ENCODE results near the gene PTGFRN.
A peak's percentile ranks its signal among the peaks of the same experiment; 100 is the strongest.

PTGFRN gene

DNA sequence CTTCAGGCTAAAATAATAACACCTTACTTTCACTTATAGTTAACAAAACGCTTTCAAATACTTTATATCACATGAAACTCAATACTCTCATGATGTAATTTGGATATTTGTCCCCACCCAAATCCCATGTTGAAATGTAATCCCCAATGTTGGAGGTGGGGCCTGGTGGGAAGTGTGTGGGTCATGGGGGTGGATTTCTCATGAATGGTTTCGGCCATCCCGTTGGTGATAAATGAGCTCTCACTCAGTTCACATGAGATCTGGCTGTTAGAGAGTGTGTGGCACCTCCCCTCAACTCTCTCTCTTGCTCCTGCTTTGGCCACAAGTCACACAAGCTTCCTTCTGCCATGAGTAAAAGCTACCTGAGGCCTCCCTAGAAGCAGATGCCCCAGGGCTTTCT, 22.5 kb upstream of the PTGFRN start:
- DNase-seq, result no peak

DNA sequence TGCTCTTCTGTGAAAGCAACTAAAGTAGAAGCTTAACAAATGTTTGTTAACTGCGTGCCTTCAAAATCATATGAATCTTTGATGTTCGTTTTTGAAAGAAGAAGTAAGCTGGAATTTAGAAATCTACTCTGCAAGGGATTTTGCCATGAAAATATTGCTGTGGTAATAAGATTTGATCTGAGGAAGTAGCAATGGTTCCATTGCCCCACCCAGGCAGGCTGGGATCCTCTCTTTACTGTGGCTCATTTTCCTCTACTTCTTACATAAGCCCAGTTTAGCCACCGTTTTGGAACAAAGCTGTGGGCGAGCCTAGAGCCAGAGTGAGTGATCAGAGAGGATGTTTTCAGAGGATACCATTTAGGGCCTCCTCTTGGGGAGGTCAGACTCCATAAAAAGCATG, 20.3 kb upstream of the PTGFRN start:
- DNase-seq, result no peak

DNA sequence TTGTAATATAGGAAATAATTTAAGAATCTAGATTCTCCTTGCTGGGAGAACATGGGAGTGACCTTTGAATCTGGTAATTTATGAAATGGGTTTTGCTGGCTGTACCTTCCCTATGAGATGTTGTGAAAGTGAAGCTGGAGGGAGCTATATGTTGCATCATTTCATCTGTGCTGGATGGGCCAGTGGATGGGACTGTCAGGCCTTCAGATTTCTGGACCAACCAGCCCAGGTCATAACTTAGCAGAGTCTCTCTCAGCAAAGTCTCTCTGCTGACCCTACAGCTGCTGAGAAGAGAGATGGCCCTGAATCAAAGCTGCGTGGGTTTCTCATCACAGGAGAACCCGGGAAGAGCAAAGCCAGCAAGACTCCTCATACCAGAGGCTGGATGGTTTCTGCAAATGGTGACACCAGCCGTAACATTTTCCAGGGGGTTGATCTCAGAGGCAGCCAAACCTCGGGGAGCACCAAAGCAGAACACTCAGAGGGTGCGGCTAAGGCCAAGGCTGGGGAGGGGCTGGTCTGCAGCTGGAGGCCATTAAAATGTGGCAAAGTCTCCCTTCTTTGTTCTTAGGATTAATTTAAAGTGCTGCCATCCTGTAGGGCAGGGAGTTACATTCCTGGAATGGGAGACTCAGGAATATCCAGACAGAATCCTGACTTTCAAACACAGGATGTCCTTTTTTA, 18.2 kb upstream of the PTGFRN start:
- no peak for DNase-seq

DNA sequence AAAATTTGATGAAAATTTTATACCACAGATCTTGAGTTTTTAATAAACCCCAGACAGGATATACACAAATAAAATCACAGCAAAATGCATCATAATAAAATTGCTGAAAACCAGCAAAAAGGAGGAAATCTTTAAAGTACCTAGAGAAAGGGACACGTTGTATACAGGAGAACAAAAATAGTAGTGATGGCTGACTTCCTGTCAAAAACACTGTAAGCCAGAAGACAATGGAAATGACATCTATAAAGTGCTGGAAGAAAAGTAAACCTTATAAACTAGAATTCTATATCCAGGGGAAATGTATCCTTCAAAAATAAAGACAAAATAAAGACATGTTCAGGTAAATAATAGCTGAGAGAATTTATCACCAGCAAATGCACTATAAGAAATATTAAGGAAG, 14.6 kb upstream of the PTGFRN start:
- DNase-seq, result no peak

DNA sequence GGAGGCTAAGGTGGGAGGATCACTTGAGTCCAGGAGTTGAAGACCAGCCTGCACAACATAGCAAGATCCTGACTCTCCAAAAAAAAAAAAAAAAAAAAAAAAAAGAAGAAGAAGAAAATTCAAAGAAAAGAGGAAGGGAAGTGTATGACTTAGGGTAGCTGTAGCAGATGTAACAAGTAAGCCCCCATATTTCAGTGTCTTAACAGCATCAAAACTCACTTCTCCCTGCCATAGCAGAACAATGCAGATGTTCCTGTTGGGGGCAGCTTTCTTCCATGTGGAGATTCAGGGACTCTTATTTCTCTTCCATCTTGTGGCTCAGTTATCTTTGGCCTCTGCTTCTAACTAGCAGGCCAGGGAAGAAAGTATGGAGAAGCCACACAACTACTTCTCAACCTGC, 10.2 kb upstream of the PTGFRN start:
- no peak for DNase-seq

DNA sequence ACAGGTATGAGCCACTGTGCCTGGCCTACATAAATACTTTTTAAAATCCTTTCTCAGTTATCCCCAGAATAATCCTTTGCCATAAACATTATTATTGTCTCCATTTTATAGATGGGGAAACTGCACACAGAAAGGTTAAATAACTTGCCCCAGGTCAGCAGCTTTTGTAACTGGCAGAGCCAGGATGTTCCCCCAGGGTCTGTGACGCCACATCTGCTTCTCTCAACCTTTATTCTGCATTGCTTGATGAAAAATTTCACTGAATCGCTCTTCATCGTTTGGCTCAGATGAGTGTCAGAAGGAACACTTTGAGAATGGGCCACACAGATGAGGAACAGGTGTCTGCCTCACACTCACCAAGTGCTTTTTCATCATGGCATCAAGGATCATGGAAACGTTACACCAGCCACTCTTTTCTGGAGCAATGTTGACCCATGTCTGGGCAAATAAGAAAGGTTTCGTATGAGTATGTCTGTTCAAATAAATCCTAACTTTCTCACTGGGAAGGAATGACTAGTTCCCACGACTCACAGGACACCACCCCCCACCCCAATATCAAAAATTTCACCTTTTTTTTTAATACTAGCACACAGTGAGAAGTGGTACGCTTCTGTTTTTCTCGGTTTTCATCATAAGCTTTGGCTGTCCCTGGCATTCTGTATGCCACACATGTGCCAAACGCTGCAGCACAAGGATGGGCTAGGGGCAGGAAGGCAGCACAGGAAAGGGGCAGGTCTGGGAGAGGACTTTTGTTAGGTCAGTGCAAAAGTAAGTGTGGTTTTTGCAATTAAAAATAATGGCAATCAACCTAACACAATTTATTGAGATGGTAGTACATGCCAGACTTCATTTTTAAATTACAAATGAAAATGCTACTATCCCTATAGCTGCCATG, 9.0 kb upstream of the PTGFRN start:
- DNase-seq, result no peak

DNA sequence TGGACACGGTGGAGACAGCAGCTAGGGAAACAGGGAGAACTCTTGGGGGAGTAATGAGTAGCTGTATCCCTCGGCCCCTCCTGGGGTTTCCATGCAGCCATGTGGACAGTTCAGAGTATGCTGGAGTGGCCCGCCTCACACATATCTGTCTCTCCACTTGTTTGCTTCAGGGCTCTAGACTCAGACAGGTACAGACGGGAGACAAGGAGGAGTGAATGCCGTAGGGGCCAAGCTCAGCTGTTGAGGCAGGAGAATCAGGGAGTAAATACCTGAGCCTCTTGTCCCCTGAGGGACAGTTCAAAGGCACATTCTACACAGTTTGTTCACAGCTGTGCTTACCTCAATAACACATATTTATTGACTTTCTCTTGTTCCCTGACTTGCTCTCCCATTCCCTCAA, 7.7 kb upstream of the PTGFRN start:
- no peak for DNase-seq

DNA sequence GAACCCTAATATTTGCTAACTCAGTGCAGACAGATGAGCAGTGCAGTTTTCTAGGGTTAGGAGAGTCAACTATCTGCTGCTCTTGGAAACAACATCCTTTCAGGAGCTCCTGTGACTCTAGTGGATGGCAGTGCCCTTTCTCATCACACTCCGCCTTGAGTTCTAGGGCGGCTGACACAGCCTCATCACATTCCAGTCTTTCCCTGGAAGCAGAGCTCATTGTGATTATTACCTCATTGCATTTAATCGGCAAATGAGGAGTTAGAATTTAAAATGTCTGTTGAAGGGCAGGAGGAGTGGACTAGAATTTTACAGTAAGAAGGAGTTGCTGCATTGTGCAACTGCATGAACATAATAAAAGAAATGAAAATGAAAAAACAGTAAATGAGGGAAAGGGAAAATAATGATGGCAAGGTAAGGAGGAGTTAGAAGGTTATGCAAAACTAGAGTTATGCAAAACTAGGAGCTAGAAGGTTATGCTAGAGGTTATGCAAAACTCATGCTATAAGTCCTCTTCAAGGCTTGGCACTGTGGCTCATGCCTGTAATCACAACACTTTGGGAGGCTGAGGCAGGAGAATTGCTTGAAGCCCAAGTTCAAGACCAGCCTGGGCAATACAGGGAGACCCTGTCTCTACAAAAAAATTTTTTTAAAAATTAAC, 6.9 kb upstream of the PTGFRN start:
- no peak for DNase-seq

DNA sequence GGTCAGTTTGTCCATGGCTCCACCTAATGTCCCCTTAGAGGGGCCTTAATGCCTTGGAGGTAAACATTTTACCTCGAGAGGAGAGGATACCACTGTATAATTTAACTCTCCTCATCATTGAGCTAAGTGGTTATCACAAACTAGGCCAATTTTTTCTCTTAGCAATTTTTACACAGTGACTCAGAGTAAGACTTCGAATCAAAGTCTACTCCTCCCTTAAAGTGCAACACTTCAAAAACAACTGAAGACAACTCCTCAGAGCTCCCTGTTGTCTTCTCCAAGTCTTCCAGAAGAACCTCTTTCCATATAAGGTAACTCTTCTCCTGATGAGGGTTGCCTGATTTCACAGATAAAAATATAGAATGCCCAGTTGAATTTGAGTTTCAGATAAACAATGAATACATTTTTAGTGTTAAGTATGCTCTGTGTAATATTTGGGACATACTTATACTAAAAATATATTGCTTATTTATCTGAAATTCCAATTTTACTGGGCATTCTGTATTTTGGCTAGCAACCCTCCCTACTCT, 4.9 kb upstream of the PTGFRN start:
- DNase-seq, result no peak

DNA sequence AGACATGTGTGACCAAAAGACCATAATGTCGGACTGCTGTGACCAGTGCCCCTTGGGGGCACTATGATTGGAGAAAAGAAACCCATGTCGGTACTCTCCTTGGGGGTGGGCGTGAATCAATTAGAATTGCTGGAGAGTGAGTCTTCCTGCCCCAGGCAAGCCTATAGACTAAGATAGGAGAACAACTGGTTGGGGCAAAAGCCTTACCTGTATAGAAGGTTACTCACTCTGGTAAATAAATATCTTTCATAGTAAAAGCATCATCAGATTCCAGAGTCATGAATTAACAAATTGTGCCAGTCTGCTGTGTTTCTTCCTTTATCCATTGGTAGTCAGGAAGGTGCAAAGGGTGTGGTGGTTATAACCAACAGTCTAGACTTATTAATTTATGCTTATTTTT, 2.9 kb upstream of the PTGFRN start:
- DNase-seq, result no peak

DNA sequence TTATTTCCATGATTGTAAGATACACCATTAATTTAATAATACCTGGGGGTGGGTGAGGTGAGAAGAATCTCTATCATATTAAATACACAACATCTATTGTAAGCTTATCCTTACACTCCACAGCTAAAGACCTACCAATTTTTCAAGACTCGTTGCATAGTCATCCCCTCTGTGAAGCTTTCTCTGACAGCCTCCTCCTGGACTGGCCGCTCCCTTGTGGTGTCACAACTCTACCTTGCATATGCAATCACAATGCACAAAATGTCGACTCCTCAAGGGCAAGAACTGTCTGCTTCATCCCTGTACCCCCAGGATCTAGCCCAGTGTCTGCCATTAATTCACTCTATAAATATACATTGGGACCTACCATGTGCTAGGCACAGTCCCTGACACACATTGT, 2.4 kb upstream of the PTGFRN start:
- DNase-seq, result no peak

DNA sequence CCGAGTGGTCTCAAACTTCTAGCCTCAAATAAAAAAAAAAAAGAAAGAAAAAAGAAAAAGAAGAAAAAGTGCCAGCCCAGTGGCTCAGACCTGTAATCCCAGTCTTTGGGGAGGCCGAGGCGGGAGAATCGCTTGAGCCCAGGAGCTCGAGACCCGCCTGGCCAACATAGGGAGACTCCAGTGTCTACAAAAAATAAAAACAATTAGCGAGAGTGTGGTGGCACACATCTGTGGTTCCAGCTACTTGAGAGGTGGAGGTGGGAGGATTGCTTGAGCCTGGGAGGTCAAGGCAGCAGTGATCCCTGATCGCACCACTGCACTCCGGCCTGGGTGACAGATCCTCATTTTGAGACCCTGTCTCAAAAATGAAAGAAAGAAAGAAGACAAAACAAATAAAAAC, 1.4 kb upstream of the PTGFRN start:
- DNase-seq, result no peak

DNA sequence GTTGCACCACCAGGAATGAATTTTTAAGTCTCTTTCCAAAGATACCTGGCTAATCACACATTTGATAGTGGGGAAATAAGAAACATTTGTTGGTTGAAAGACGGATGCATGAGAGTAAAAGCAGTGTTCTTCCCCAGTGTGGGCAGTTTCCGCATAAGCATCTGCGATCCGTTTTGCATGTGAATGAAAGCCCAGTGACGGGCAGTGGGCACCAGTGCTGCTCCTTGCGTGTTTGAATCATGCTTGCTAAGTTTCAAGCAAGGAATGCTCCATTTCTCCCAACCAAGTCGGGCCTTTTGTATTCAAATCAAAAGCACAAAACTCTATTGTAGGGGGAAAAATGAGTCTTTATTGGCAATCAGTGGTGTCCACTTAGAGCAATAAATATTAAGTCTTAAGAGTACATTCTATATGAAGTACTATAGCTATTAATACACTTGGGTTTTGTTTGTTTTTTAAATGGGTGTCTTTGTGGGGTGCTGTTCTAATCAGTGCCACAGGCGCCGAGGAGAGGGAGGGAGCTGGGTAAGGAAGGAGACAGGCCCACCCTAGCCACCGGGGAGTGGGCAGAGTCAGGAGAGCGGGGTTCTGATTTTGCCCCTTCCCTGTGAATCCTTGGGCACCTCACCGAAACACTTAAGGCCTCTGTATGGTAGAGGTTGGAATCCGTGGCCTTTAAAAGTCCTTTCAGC, 750 bp upstream of the PTGFRN start:
- DNase-seq, result peak in 2 of 56 donors; percentile 7 to 12

DNA sequence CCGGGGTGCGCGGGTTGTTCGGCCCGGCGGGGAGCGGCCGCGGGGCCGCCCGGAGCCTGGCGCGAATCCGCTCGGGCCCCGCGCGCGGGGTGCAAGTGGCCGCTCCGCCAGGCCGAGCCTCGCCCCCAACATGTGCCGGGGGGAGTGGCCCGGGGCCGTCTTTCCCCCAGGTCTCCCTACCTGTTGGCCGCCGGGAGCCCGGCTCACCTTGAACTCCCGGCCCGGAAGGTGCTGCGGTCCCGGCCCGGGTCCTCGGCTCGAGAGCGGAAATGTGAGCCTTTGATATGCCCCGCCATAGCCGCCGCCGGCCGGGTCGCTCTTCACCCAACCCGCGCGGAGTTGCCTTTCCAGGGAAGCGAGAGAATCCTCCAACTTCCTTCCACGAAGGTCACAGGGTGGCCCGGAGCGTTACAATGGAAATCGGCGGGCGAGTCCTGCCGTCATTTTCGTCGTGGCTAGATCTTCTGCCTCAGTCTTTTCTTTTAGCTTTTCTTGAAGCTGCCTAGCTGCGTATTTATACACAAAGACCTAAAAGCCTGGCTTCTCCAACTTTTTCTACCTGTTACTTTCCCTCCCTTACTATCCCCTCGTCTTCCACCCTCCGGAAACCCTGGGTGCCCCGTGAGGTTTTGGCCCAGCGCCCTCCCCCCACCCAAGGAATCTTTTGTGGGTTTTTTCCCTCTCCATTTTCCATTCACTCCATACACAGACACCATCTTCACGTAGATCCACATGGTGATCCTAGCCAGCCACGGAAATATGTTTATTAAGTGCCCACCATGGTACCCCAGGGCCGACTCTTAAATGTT, 867 bp downstream of the PTGFRN start:
- DNase-seq, result peak in 5 of 56 donors; percentile 15 to 53 (median 34)

DNA sequence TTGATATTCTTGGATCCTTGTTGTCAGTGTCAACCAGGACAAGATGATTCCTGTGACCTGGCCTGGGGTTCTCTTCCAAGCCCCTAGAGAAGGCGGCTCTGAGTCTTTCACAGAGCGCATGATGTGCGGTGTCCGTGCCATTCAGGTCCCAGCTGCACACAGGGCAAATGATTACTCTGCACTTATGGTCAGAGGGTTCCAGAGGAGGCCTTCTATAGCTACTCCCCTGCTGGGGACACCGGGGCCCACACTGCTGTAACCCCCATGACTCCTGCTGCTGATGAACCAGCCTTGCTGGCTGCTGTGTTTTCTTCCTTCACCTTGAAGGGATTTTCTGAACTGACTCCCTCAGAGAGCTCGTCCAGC, 1.5 kb downstream of the PTGFRN start:
- DNase-seq, result peak in 1 of 56 donors; percentile 8

DNA sequence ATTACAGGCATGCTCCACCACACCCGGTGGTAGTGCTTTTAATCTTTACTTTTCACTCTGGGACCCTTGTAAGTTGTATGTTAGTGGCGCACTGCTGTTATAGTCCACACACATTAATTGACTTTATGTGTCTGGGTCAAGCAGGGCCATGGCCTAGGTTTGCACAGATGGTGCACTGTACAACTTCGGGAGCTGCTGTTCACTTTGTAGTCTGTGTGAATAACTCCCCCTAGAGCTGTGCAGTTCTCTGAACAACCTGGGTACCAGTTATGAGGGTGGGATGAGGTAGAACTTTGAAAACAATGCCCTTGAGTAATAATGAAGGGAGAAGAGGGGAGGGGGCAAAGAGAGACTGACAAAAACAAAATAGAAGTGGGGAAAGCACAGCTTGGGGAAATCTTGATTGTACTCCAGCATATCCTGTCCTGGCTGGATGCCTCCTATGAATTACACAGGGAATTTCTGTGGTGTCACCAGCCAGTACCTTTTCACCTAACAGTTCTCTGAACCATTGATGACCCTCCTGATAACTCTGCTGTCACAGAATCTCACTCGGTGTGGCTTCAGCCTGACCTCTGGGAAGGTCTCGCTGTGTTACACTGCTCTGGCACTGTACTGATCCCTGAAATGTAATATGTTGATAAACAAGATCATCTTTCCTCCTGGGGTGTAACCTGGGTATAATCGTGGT, 2.2 kb downstream of the PTGFRN start:
- DNase-seq, result no peak

DNA sequence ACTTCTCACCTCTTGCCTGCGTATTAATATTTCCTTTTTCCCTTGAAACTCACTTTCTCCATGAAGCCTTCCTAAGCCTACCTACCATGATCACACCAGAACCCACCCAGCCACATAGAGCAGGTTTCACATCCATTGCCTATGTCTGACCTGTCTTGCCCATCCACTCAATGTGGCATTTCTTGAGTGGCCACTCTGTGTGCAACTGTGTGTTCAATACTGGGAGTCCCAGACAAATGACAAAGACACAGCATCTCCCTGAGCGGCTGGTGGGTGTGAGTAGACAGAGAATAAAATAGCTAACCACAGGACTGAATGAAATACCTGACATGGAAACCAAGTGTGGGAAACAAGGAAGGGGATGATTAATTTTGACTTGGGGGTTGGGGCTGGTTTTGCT, 3.1 kb downstream of the PTGFRN start:
- DNase-seq, result no peak

DNA sequence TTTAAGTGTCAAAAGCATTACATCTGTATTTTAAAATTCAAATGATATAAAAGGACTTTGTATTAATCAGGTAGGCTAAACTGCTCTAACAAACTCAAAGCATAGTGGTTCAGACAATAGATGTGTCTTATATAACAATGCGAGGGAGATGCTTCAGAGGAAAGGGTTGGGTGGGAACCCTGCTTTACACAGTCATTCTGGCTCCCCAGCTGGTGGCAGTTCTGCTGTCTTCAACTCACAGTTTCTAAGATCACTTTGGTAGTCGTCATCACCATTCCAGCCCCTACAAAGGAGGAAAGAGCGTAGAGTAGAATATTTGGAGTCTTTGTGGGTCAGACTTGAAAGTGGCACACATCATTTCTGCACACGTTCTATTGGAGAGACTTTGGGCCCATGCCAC, 4.2 kb downstream of the PTGFRN start:
- peak in 9 of 56 donors; percentile 9 to 55 (median 31) for DNase-seq

DNA sequence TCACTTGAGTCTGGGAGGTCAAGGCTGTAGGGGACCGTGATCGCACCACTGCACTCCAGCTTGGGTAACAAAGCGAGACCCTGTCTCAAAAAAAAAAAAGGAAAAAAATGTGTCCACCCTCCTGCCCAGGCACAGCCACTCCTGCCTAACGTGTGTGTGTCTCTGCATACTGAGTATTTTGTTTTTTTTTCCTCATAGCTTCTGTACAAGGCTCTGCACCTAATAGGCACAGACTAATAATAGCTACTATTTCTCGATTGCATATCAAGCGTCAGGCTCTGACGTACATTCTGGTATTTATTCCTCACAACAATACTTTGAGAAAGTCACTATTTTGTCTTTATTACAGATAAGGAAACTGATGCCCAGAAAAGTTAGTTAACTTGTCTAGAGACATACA, 5.0 kb downstream of the PTGFRN start:
- no peak for DNase-seq

DNA sequence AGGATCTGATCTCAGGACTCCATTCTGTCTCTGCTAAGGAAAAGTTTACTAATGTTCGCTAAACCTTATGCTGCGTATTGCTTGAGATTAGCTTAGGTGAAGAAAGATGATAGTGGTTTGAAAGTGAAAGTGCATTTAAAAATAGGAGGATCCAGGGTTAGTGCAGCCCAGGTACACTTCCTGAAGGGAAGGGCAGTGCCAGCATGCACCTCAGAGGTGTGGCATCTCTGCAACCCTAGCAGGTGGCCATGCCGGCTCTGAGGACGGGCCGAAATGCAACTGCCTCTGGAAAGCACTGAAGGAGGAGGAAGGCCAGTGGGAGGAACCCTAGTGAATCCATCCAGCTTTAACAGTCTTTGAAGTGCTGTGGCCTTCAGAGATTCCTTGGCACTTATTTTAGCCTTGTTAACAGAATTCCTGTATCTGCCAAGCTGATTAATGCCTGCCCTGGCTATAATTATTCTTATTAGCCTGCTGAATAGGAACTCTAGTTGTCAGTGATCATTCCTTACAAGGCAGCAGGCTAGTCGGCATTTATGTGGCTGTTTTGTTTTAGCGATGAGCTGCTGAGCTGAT, 5.5 kb downstream of the PTGFRN start:
- DNase-seq, result no peak

Measured in nucleus accumbens (tissue), 56 donors.